Thyroid gland (tissue), 4 donors: ENCODE results near the gene SPEG.

Experiments used
- CTCF ChIP-seq, 6 experiments: fragments of 200-600 bp in 3 of 6; fragments of 450-650 bp in 3 of 6; sonication (generic) in 3 of 6; IDR thresholded peaks; one replicate each; pipeline ENCODE4 v1.5.1; 2016 to 2019; ENCODE audit warnings: antibody characterized with exemption in 6 of 6, mild to moderate bottlenecking in 2 of 6, inconsistent platforms in 1 of 6, moderate library complexity in 1 of 6
- POLR2A ChIP-seq, 2 donors: fragments of 450-650 bp; IDR thresholded peaks; one replicate each; pipeline ENCODE4 v1.6.1; 2017; ENCODE audit warnings: antibody characterized with exemption in 2 of 2, mild to moderate bottlenecking in 2 of 2, moderate library complexity in 1 of 2

- TF ChIP-seq POLR2A (IDR thresholded peaks at IDR 0.05), result peak in 1 of 2 donors; percentile 19
- peak; percentile 92 to 99 (median 97) for TF ChIP-seq CTCF (IDR thresholded peaks at IDR 0.05)
Observed at GRCh38 chr2:219541611-219542180, 107.1 kb downstream of the SPEG start.
